NT2/D1 (cell line): ENCODE results near the gene SDF4.

Experiments used
- SUZ12 ChIP-seq: IDR thresholded peaks from 2 replicates; pipeline ENCODE4 v1.6.1; 2011; ENCODE audit not compliant: insufficient read length, insufficient read depth; ENCODE audit errors: extremely low read depth
- YY1 ChIP-seq: IDR thresholded peaks from 2 replicates; pipeline ENCODE4 v1.6.1; 2011; ENCODE audit not compliant: insufficient read length, insufficient read depth
- ZNF274 ChIP-seq: IDR thresholded peaks from 2 replicates; pipeline ENCODE4 v1.6.1; 2011; ENCODE audit warnings: mild to moderate bottlenecking, low read depth, low read length

DNA sequence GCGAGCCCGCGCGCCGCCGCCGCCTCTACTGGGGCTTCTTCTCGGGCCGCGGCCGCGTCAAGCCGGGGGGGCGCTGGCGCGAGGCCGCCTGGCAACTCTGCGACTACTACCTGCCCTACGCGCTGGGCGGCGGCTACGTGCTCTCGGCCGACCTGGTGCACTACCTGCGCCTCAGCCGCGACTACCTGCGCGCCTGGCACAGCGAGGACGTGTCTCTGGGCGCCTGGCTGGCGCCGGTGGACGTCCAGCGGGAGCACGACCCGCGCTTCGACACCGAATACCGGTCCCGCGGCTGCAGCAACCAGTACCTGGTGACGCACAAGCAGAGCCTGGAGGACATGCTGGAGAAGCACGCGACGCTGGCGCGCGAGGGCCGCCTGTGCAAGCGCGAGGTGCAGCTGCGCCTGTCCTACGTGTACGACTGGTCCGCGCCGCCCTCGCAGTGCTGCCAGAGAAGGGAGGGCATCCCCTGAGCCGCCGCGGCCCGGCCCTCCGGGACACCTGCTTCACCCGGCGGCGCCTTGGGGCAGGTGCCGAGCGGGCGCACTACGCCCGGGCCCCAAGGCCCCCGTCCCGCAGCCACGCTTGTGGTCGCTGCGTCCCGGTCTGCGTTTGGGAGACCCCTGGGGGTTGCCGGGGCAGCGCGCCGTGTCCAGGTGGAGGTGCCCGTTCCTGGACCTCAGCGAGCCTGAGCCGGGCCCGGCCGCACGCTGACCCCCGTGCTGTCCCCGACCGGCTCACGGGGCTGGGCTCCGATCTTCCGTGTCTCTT is 1.2 kb upstream of the SDF4 start:
- TF ChIP-seq ZNF274 (no peak), YY1 (no peak), SUZ12 (no peak)
